ENCODE results near the gene CD247.

CD247 gene

DNA sequence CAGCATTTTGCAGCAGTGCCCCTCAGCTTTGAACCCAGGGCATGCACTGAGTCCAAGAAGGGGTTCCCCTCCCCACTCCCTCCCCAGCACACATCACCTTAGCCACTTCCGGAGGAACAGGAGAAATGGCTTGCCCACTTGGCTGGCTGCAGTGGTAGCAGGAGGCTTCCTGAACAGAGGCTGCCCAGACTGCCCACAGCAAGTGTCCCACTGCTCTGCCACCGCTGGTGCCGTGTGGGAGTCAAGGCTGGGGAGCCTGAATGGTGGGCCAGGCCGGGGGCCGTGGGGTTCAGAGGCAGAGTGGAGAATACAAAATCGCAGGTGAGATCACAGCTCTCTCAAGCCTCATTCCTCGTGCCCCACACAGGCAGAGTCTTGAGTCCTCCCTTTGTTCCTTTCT lies 34.5 kb downstream of the CD247 start:
- no peak for DNase-seq (ENCODE audit: low read depth)
- no peak for TF ChIP-seq CTCF (conservative IDR thresholded peaks at IDR 0.05; ENCODE audit: control insufficient read depth, insufficient read depth, low read depth, low read length)
- H3K4me3 ChIP-seq (ENCODE audit: control insufficient read depth, low read depth, low read length), result no peak overlapping the region

- no peak overlapping the region for H3K4me3 ChIP-seq (ENCODE audit: control insufficient read depth, low read depth, low read length)
- no peak for TF ChIP-seq CTCF (conservative IDR thresholded peaks at IDR 0.05; ENCODE audit: control insufficient read depth, insufficient read depth, low read depth, low read length)
Observed at GRCh38 chr1:167482184-167482583, 36.1 kb downstream of the CD247 start.

GRCh38 chr1:167479331-167479979 lies 38.9 kb downstream of the CD247 start:
- TF ChIP-seq CTCF (conservative IDR thresholded peaks at IDR 0.05; ENCODE audit: control insufficient read depth, insufficient read depth, low read depth, low read length), result no peak
- no peak for DNase-seq (ENCODE audit: low read depth)
- H3K4me3 ChIP-seq (ENCODE audit: control insufficient read depth, low read depth, low read length), result no peak overlapping the region

More at GRCh38 chr1:167482184-167482583, 36.1 kb downstream of the CD247 start:
- no peak for DNase-seq (ENCODE audit: low read depth)

DNA sequence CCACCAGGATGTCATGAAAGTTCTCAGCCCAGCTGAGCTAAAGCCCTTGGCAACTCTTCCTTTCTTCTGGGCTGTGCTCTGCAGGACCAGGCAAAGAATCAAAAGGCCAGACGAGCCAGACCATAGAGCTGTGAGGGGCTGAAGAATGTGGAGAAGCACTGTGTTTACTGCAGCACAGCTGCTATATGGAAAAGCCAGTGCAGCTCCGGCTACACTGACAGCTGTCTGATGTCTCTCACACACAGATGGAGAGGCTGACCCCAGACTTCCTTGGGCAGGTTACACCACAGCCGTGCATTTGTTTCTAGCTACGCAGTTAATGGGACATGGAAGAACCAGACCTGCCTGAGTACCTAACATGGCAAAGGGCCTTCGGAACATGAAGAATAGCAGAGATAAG lies 40.3 kb downstream of the CD247 start:
- no peak overlapping the region for H3K4me3 ChIP-seq (ENCODE audit: control insufficient read depth, low read depth, low read length)
- no peak for TF ChIP-seq CTCF (conservative IDR thresholded peaks at IDR 0.05; ENCODE audit: control insufficient read depth, insufficient read depth, low read depth, low read length)
- no peak for DNase-seq (ENCODE audit: low read depth)

- TF ChIP-seq CTCF (conservative IDR thresholded peaks at IDR 0.05; ENCODE audit: control insufficient read depth, insufficient read depth, low read depth, low read length), result no peak
- DNase-seq (ENCODE audit: low read depth), result no peak
- H3K4me3 ChIP-seq (ENCODE audit: control insufficient read depth, low read depth, low read length), result no peak overlapping the region
Observed at GRCh38 chr1:167476061-167476460, 42.3 kb downstream of the CD247 start.

DNA sequence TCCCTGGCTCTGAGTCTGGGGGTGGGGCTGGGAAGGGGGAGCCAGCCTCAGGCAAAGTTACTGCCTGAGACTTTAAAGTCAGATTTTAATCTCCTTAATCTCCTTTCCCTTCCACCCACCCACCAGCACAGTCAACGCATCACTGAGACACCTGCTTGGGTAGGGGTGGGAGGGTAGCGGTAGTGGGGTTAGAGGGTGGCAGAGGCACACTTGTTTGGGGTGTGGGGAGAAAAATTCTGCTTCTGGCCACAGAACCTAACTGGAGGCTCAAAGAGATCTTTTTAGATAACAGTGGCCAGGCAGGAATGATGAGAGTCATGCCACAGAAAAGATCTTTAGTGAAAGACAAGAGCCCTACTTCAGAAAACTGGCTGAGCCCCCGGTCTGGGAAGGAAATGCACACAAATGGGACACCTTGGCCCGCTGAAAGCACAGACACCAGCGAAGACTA lies 44.1 kb downstream of the CD247 start:
- no peak for TF ChIP-seq CTCF (conservative IDR thresholded peaks at IDR 0.05; ENCODE audit: control insufficient read depth, insufficient read depth, low read depth, low read length)
- H3K4me3 ChIP-seq (ENCODE audit: control insufficient read depth, low read depth, low read length), result no peak overlapping the region
- DNase-seq (ENCODE audit: low read depth), result no peak

DNA sequence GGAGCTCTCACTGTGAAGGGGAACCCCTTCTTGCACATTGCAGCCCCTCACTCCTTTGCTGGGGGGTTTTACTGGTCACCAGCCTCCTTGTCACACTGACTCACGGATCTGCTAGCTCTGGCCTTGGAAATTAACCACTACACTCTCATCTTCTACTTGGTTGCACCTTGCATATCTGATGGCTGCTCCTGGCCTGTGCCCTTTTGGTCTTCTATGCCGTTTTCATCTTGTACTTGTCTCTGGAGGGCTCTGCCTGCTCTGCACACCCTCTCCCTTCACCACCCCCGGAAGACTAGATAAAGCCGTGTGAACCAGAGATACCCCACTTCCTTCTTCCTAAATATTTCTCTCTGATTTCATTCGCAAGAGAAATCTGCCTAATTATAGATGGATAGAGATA lies 44.6 kb downstream of the CD247 start:
- no peak for TF ChIP-seq CTCF (conservative IDR thresholded peaks at IDR 0.05; ENCODE audit: control insufficient read depth, insufficient read depth, low read depth, low read length)
- H3K4me3 ChIP-seq (ENCODE audit: control insufficient read depth, low read depth, low read length), result no peak overlapping the region
- DNase-seq (ENCODE audit: low read depth), result no peak
